Myocyte (in vitro differentiated cells): ENCODE results near the gene PICK1. TPM values are rescaled to one million over a fixed set of nuclear protein-coding genes. Genes with fewer than 3 reads are reported as not detected.
"Not testable (repeated sequence)": the region's sequence is repeated elsewhere in the genome, so short reads cannot be mapped to it uniquely, and the experiment has no call there.

Experiments
- DNase-seq: peaks from one replicate; pipeline ENCODE4 v3.0.0-alpha.2; 2012; ENCODE audit warnings: low read depth
- total RNA-seq: library from RNA; depleted of rRNA; stranded (reverse); fragments of >200 nt; gene quantifications from 2 replicates; pipeline ENCODE4 v1.2.3, GENCODE V29; 2014

PICK1 gene
- total RNA-seq, 1 donor from 2014 or later, result 8.7 TPM

GRCh38 chr22:38030311-38031133 is 26.7 kb upstream of the PICK1 start:
- DNase-seq, result no peak

- DNase-seq, result no peak
These were observed 25.7 kb upstream of the PICK1 start for GRCh38 chr22:38031491-38031890.

GRCh38 chr22:38032681-38033521 is 24.3 kb upstream of the PICK1 start:
- DNase-seq, result peak; percentile 18

- no peak for DNase-seq
These were observed 23.5 kb upstream of the PICK1 start for GRCh38 chr22:38033522-38034277.

- DNase-seq, result peak; percentile 75
These were observed 22.8 kb upstream of the PICK1 start for GRCh38 chr22:38034278-38034882.

GRCh38 chr22:38034884-38035529 is 22.2 kb upstream of the PICK1 start:
- DNase-seq, result no peak

- no peak for DNase-seq
These were observed 21.7 kb upstream of the PICK1 start for GRCh38 chr22:38035530-38035885.

- DNase-seq, result no peak
These were observed 20.7 kb upstream of the PICK1 start for GRCh38 chr22:38036392-38037062.

- DNase-seq, result not testable (repeated sequence)
These were observed 19.6 kb upstream of the PICK1 start for GRCh38 chr22:38037367-38038150.

GRCh38 chr22:38038426-38038825 is 18.8 kb upstream of the PICK1 start:
- no peak for DNase-seq

GRCh38 chr22:38038890-38039812 is 18.1 kb upstream of the PICK1 start:
- DNase-seq, result no peak

GRCh38 chr22:38040953-38041759 is 16.0 kb upstream of the PICK1 start:
- no peak for DNase-seq

- no peak for DNase-seq
These were observed 15.3 kb upstream of the PICK1 start for GRCh38 chr22:38041760-38042487.

GRCh38 chr22:38042488-38042790 is 14.8 kb upstream of the PICK1 start:
- no peak for DNase-seq

- DNase-seq, result no peak
These were observed 13.8 kb upstream of the PICK1 start for GRCh38 chr22:38043151-38044039.
